Spleen (tissue), 11 donors: ENCODE results near the gene FBP1. TPM values are rescaled to one million over a fixed set of nuclear protein-coding genes. Genes with fewer than 3 reads are reported as not detected.
A peak's percentile ranks its signal among the peaks of the same experiment; 100 is the strongest.

Source experiments
- DNase-seq: peaks from one replicate; pipeline ENCODE4 v3.0.0-alpha.2; 2020
- H3K27ac ChIP-seq, 8 donors: fragments of 200-600 bp; sonication (generic) in 7 of 8; 1 replicate in 4 of 8; 2 replicates in 4 of 8; pipeline versions ENCODE4 v1.5.0 to v1.8.0; 2016 to 2021; ENCODE audit warnings: inconsistent platforms in 4 of 8, mild to moderate bottlenecking in 4 of 8, moderate library complexity in 1 of 8
- H3K27me3 ChIP-seq, 7 donors: fragments of 200-600 bp; sonication (generic) in 6 of 7; replicated peaks in 1 of 7; 1 replicate in 4 of 7; 2 replicates in 3 of 7; pipeline versions ENCODE4 v1.5.0 to v1.8.0; 2016 to 2021; ENCODE audit warnings: inconsistent platforms in 3 of 7, mild to moderate bottlenecking in 1 of 7
- H3K36me3 ChIP-seq, 6 donors: fragments of 200-600 bp; sonication (generic) in 5 of 6; 1 replicate in 4 of 6; 2 replicates in 2 of 6; pipeline versions ENCODE4 v1.5.0 to v1.8.0; 2016 to 2021; ENCODE audit warnings: inconsistent platforms in 2 of 6
- H3K4me1 ChIP-seq, 6 donors: fragments of 200-600 bp; sonication (generic) in 5 of 6; 1 replicate in 3 of 6; 2 replicates in 3 of 6; pipeline versions ENCODE4 v1.5.0 to v1.8.0; 2016 to 2021; ENCODE audit warnings: inconsistent platforms in 3 of 6
- H3K4me3 ChIP-seq, 8 donors: fragments of 200-600 bp; sonication (generic) in 7 of 8; 1 replicate in 4 of 8; 2 replicates in 4 of 8; pipeline versions ENCODE4 v1.5.0 to v1.8.0; 2016 to 2021; ENCODE audit warnings: inconsistent platforms in 4 of 8, mild to moderate bottlenecking in 4 of 8, moderate library complexity in 2 of 8
- H3K9me3 ChIP-seq, 8 donors: fragments of 200-600 bp; sonication (generic) in 7 of 8; 1 replicate in 4 of 8; 2 replicates in 4 of 8; pipeline versions ENCODE4 v1.5.0 to v1.8.0; 2016 to 2021; ENCODE audit warnings: inconsistent platforms in 4 of 8
- CTCF ChIP-seq, 11 experiments: fragments of 200-600 bp in 7 of 11; fragments of 450-650 bp in 4 of 11; sonication (generic) in 4 of 11; IDR thresholded peaks in 8 of 11; conservative IDR thresholded peaks in 3 of 11; 1 replicate in 7 of 11; 2 replicates in 4 of 11; pipeline versions ENCODE4 v1.4.0 to v1.8.0; 2016 to 2021; ENCODE audit warnings: antibody characterized with exemption in 11 of 11, inconsistent platforms in 4 of 11, mild to moderate bottlenecking in 1 of 11
- POLR2A ChIP-seq, 3 donors: fragments of 450-650 bp; IDR thresholded peaks; one replicate each; pipeline ENCODE4 v1.5.1; 2017; ENCODE audit warnings: antibody characterized with exemption in 3 of 3, mild to moderate bottlenecking in 1 of 3
- POLR2AphosphoS5 ChIP-seq, 3 donors: sonication (generic); formaldehyde crosslinking; IDR thresholded peaks; one replicate each; pipeline ENCODE4 v1.5.1; 2017; ENCODE audit warnings: antibody characterized with exemption in 3 of 3
- WGBS, 5 donors: extraction: QIAGEN DNeasy Blood & Tissue Kit in 3 of 5; methylation state at CpG; one replicate each; pipeline versions ENCODE4 v1.1.5 to v1.1.7; 2013 to 2018; 5-methylcytosine and 5-hydroxymethylcytosine counted together
- intact Hi-C: fragments of 100-400 bp; cut with DNase I; formaldehyde crosslinking; loops from one replicate; pipeline ENCODE4 v1.15.0; 2023; ENCODE audit warnings: low total_unique reads
- polyA plus RNA-seq, 3 donors: library from polyadenylated mRNA; stranded (reverse); fragments of 200-250 nt; gene quantifications; one replicate each; pipeline ENCODE4 v1.2.1, GENCODE V29; 2013
- total RNA-seq, 7 donors: library from RNA; depleted of rRNA in 3 of 7; stranded (reverse); fragments of >200 nt in 3 of 7; fragmentation: NEBNext Ultra II Directional in 4 of 7; extraction: Animal tissue kit (Norgen Biotek cat#: 25700) in 4 of 7; gene quantifications; one replicate each; pipeline versions ENCODE4 v1.1.0 to v1.2.1, GENCODE V29; 2016 to 2021
- donor health status: healthy with polysubstance abuse.
- donor health status: DM: no; HTN: no; CAD: no; lungs with moderate emphysema.
- donor health status: DM: no; HTN: no; CAD: no.
- donor health status: Bipolar disorder and iron deficiency.
- donor health status: healthy.
- donor health status: DM: no; HTN: no; CAD: no.
- donor health status: DM: yes; HTN: yes; CAD: no.

The FBP1 gene
- total and polyA plus RNA-seq, 10 donors = 7.9 to 57.4 (median 12.4) TPM

- Histone ChIP-seq H3K27ac (no peak overlapping the region), H3K36me3 (no peaks in the 10 kb centered on the region), H3K4me1 (peaks cover 0 to 37% (median 21%) of the 10 kb centered on the region in 6 donors), H3K4me3 (no peak overlapping the region), H3K9me3 (no peaks in the 10 kb centered on the region), H3K27me3 (no peaks in the 10 kb centered on the region)
- intact Hi-C loops = no loop called here
- DNase-seq = no peak
- no peak for TF ChIP-seq POLR2A (IDR thresholded peaks at IDR 0.05)
- no peak for TF ChIP-seq CTCF (IDR thresholded peaks at IDR 0.05 in 8 of 11, conservative IDR thresholded peaks at IDR 0.05 in 3 of 11)
- TF ChIP-seq POLR2AphosphoS5 (IDR thresholded peaks at IDR 0.05) = no peak
- 80 to 91% (median 87%) methylated on average over 4 to 5 of the region's 5 CpGs for WGBS, 5 donors
These were observed 3.2 kb upstream of the FBP1 start for GRCh38 chr9:94642501-94642900.

DNA sequence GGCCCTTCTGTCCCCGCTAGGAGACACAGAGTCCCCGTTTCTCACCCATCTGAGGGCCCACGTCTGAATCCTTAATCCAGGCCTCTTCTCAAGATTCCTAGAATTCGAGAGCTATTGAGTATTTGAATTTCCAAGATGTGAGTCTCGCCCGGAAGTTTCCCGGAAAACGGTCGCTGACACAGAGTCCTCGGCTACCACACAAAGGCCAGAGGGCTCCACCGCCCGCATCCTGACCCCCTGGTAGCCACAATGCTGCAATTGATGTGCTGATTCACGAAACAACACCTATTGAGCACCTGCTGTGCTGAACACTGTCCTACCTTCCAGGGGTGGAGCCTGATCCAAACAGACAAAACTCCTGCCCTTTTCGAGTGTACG lies 670 bp upstream of the FBP1 start:
- Histone ChIP-seq H3K4me1 (peaks cover 0 to 37% (median 21%) of the 10 kb centered on the region in 6 donors), H3K27ac (peak overlapping the region in 6 of 8 donors; percentile 54 to 87 (median 82)), H3K9me3 (no peaks in the 10 kb centered on the region), H3K4me3 (peak overlapping the region in 7 of 8 donors; percentile 57 to 89 (median 73)), H3K36me3 (no peaks in the 10 kb centered on the region), H3K27me3 (no peaks in the 10 kb centered on the region)
- no peak for DNase-seq
- intact Hi-C loops = no loop called here
- 36 to 49% (median 45%) methylated on average over 15 of the region's 15 CpGs for WGBS, 5 donors
- TF ChIP-seq CTCF (IDR thresholded peaks at IDR 0.05 in 8 of 11, conservative IDR thresholded peaks at IDR 0.05 in 3 of 11) = no peak
- no peak for TF ChIP-seq POLR2A (IDR thresholded peaks at IDR 0.05)
- no peak for TF ChIP-seq POLR2AphosphoS5 (IDR thresholded peaks at IDR 0.05)

GRCh38 chr9:94638335-94639060 lies 820 bp downstream of the FBP1 start:
- H3K27me3 ChIP-seq = no peaks in the 10 kb centered on the region
- no peak for DNase-seq
- TF ChIP-seq POLR2A (IDR thresholded peaks at IDR 0.05) = no peak
- TF ChIP-seq POLR2AphosphoS5 (IDR thresholded peaks at IDR 0.05) = no peak
- no peak for TF ChIP-seq CTCF (IDR thresholded peaks at IDR 0.05 in 8 of 11, conservative IDR thresholded peaks at IDR 0.05 in 3 of 11)
- 47 to 61% (median 51%) methylated on average over 16 to 17 of the region's 17 CpGs for WGBS, 5 donors
- intact Hi-C loops = no loop called here
- no peaks in the 10 kb centered on the region for H3K9me3 ChIP-seq
- peak overlapping the region in 5 of 8 donors; percentile 68 to 87 (median 84) for H3K27ac ChIP-seq
- H3K4me3 ChIP-seq = peak overlapping the region; percentile 57 to 89 (median 69)
- H3K4me1 ChIP-seq = peaks cover 0 to 33% (median 21%) of the 10 kb centered on the region in 6 donors
- H3K36me3 ChIP-seq = no peaks in the 10 kb centered on the region

GRCh38 chr9:94632737-94633136 lies 6.6 kb downstream of the FBP1 start:
- intact Hi-C loops = no loop called here
- TF ChIP-seq CTCF (IDR thresholded peaks at IDR 0.05 in 8 of 11, conservative IDR thresholded peaks at IDR 0.05 in 3 of 11) (no peak), POLR2AphosphoS5 (IDR thresholded peaks at IDR 0.05) (no peak), POLR2A (IDR thresholded peaks at IDR 0.05) (no peak)
- H3K4me1 ChIP-seq = peaks cover 0 to 7% (median 0%) of the 10 kb centered on the region in 6 donors
- 40 to 83% (median 67%) methylated on average over 5 of the region's 5 CpGs for whole genome bisulfite sequencing, 5 donors
- no peak for DNase-seq
- no peaks in the 10 kb centered on the region for H3K27me3 ChIP-seq
- no peaks in the 10 kb centered on the region for H3K36me3 ChIP-seq
- no peak overlapping the region for H3K27ac ChIP-seq
- no peak overlapping the region for H3K4me3 ChIP-seq
- H3K9me3 ChIP-seq = no peaks in the 10 kb centered on the region
